ENCODE data around the gene EP300.
A peak's percentile ranks its signal among the peaks of the same experiment; 100 is the strongest.
"Not testable (repeated sequence)": the region's sequence is repeated elsewhere in the genome, so short reads cannot be mapped to it uniquely, and the experiment has no call there.

EP300 gene

DNA sequence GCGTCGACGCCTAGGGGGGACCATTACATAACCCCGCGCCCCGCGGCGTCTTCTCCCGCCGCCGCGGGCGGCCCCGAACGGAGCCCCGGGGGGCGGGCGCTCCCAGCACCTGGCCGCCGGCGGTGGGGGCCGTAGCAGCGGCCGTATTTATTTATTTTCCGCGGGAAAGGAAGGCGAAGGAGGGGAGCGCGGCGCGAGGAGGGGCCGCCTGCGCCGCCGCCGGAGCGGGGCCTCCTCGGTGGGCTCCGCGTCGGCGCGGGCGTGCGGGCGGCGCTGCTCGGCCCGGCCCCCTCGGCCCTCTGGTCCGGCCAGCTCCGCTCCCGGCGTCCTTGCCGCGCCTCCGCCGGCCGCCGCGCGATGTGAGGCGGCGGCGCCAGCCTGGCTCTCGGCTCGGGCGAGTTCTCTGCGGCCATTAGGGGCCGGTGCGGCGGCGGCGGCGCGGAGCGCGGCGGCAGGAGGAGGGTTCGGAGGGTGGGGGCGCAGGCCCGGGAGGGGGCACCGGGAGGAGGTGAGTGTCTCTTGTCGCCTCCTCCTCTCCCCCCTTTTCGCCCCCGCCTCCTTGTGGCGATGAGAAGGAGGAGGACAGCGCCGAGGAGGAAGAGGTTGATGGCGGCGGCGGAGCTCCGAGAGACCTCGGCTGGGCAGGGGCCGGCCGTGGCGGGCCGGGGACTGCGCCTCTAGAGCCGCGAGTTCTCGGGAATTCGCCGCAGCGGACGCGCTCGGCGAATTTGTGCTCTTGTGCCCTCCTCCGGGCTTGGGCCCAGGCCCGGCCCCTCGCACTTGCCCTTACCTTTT, at the start of gene EP300:
TSS of gene EP300 (plus strand) at position 570 of the 795 bp plus-strand sequence. CDS start 413 bp downstream, outside the sequence.
- DNase-seq, result peak; percentile 91

DNA sequence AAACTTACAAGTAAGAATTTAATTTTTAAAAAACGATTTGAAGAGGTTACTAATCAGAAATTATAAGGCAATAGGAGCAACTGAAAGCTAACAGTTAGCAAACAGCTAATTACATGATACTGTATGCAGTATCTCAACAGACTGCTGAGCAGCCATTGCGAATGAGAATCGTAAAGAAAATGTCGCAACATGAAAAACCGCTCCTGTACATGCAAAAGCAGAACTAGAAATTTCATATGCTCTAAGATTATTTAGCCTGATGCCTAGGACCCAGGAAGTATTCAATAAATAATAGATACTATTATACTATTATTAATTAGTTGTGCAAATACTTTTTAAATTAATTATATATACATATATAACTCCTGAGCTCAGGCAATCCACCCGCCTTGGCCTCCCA, 48.7 kb upstream of the EP300 start:
- DNase-seq, result no peak

DNA sequence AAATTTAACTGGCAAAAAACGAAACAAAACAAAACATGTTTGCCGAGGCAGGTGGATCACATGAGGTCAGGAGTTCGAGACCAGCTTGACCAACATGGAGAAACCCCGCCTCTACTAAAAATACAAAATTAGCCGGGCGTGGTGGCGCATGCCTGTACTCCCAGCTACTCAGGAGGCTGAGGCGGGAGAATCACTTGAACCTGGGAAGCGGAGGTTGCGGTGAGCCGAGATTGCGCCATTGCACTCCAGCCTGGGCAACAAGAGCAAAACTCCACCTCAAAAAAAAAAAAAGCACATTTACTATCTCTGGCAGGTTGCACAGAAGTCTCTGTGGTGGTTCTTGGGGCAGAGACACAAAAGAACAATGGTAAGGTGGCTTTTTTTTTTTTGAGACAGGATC, 46.8 kb upstream of the EP300 start:
- not testable (repeated sequence) for DNase-seq

DNA sequence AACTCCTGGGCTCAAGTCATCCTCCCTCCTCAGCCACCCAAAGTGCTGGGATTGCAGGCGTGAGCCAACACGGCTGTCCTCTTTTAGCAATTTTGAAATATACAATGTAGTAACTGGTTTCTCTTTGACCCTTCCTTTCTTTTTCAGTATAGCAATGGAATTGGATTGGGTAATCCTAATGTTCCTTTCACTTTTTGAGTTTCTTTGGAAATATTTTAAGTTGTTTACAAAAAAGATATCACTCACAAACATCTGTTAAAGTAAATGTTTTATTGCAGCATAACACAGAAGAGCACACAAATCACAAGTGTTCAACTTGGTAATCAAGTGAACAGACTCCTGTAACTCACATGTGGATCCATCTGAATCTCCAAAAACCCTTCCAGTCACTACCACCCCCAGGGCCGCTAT, 44.6 kb upstream of the EP300 start:
- DNase-seq, result no peak

DNA sequence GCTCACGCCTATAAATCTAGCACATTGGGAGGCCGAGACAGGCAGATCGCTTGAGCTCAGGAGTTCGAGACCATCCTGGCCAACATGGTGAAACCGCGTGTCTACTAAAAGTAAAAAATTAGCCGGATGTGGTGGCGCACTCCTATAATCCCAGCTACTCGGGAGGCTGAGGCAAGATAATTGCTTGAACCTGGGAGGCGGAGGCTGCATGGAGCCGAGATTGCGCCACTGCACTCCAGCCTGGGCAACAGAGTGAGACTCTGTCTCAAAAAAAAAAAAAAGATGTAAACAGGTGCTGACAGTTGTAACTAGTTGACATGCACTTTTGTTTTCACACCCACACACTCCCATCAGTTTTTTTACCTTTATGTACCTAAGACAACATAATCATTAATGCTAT, 44.0 kb upstream of the EP300 start:
- not testable (repeated sequence) for DNase-seq

GRCh38 chr22:41048791-41049717, 43.3 kb upstream of the EP300 start:
- peak; percentile 88 for DNase-seq

DNA sequence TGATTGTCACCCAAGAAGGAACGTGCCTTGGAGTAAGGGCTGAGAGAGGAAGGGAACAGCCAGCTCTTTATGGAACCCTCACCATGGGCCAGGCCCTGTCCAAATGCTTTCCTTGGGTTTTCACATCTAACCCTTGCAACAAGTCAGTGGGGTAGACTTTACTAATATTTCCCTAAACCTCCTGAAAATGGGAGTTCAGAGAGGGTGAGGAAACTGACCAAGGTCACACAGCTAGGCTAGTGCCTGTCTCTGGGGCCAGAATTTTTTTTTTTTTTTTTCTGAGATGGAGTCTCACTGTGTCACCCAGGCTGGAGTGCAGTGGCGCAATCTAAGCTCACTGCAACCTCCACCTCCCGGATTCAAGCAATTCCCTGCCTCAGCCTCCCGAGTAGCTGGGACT, 42.6 kb upstream of the EP300 start:
- not testable (repeated sequence) for DNase-seq

GRCh38 chr22:41050883-41051282, 41.5 kb upstream of the EP300 start:
- DNase-seq, result no peak

GRCh38 chr22:41052661-41053490, 39.5 kb upstream of the EP300 start:
- DNase-seq, result no peak

- no peak for DNase-seq
Measured at GRCh38 chr22:41057076-41057475, 35.3 kb upstream of the EP300 start.

DNA sequence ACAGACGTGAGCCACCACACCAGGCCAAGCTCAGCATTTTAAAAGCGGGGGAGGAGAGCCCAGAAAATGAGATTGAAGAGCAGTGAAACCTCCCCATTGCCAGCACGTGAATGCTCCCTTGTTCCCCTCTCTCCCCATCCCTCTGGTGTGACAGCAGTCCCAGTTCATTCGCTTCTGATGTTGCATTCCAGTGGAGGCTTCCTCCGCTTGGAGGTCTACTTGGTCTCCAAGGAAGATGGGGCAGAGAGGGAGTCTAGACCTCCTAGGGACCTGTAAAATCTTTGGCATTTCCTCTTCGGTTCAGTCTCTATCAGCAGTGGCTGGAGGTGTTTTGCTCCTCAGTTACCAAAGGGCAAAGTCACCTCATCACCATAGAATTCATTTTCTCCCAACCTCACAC, 30.2 kb upstream of the EP300 start:
- no peak for DNase-seq

- not testable (repeated sequence) for DNase-seq
Measured at GRCh38 chr22:41064326-41064725, 28.1 kb upstream of the EP300 start.

DNA sequence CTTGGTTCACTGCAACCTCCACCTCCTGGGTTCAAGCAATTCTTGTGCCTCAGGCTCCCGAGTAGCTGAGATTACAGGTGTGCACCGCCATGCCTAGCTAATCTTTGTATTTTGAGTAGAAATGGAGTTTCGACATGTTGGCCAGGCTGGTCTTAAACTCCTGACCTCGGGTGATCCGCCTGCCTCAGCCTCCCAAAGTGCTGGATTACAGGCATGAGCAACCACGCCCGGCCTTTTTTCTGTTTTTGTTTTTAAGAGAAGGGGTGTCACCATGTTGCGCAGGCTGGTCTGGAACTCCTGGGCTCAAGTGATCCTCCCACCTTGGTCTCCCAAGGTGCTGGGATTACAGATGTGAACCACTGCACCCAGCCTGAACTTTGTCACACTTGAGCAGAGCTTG, 26.1 kb upstream of the EP300 start:
- DNase-seq, result not testable (repeated sequence)

GRCh38 chr22:41067968-41068367, 24.4 kb upstream of the EP300 start:
- DNase-seq, result not testable (repeated sequence)

DNA sequence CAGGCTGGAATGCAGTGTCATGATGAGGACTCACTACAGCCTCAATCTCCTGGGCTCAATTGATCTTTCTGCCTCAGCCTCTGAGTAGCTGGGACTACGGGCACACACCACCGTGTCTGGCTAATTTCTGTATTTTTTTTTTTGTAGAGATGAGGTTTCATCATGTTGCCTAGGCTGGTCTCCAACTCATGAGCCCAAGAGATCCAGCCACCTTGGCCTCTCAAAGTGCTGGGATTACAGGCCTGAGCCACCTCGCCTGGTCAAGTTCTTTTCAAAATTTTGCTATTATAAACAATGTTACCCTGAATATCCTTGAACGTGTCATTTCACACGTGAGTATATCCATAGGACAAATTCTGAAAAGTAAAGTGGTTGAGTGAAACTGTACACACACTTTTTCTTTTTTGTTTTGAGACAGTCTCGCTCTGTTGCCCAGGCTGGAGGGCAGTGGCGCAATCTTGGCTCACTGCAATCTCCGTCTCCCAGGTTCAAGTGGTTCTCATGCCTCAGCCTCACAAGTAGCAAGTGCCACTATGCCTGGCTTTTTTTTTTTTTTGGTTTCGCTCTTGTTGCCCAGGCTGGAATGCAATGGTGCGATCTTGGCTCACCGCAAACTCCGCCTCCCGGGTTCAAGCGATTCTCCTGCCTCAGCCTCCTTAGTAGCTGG, 21.6 kb upstream of the EP300 start:
- no peak for DNase-seq

DNA sequence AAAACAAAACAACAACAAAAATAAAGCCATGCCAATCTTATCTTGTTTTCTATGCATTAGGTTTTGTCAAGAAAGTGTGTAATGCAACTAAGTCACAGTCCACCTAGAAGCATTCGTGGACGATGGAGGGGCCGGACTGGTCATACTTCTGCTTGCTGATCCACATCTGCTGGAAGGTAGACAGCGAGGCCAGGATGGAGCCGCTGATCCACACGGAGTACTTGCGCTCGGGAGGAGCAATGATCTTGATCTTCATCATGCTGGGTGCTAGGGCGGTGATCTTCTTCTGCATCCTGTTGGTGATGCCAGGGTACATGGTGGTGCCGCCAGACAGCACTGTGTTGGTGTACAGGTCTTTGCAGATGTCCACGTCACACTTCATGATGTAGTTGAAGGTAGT, 18.3 kb upstream of the EP300 start:
- no peak for DNase-seq

- DNase-seq, result no peak
Measured at GRCh38 chr22:41074466-41074865, 17.9 kb upstream of the EP300 start.

- DNase-seq, result no peak
Measured at GRCh38 chr22:41074941-41075710, 17.3 kb upstream of the EP300 start.

DNA sequence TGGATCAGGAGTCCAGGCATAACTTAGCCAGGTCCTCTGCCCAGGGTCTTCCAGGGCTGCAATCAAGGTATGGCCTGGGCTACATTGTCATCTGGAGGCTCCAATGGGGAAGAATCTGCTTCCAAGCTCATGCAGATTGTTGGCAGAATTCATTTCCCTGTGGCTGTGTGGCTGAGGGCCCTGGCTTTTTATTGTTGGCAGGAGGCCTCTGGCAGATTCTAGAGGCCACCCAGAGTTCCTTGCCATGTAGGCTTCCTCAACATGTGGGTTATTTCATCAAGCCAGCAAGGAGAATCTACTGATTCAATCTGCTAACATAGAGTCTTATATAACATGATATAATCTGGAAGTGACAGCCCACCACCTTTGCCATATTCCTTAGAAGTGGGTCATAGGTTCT, 16.4 kb upstream of the EP300 start:
- DNase-seq, result no peak

DNA sequence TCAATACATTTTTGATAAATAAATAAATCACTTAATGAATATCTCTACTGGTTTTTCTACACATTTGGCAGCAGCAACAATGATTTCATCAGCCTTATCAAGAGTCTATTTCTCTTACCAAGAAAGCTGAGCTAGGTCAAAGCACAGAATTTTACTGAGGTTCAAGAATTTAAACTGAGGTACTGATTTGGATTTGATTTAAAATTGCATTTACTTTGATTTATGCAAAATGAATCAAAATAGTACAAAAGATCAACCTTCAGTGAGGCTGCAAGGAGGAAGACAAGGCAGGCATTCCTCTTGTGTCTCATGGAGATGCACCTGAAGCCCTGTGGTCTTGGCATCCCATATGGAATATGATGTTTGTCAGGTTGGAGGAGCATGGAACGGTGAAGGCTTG, 15.5 kb upstream of the EP300 start:
- no peak for DNase-seq

GRCh38 chr22:41078931-41079330, 13.5 kb upstream of the EP300 start:
- DNase-seq, result no peak

GRCh38 chr22:41085842-41086241, 6.5 kb upstream of the EP300 start:
- DNase-seq, result no peak

Measured in femur (tissue), 1 donor.